HG02610 (cell line): ENCODE data around the gene OR51B4.
"Not testable (repeated sequence)": the region's sequence is repeated elsewhere in the genome, so short reads cannot be mapped to it uniquely, and the experiment has no call there.

Experiments used
- ATAC-seq: cut with Tn5 transposase; IDR thresholded peaks from one replicate; pipeline ENCODE4 v1.9.1; 2021; ENCODE audit warnings: mild to moderate bottlenecking, moderate library complexity; ENCODE audit not compliant: unreplicated experiment

The OR51B4 gene

GRCh38 chr11:5294342-5294995 lies 7.3 kb downstream of the OR51B4 start:
- ATAC-seq: not testable (repeated sequence)

GRCh38 chr11:5293028-5293427 lies 8.7 kb downstream of the OR51B4 start:
- ATAC-seq: no peak

- peak; percentile 81 for ATAC-seq
These were observed 10.4 kb downstream of the OR51B4 start for GRCh38 chr11:5291207-5291838.

- no peak for ATAC-seq
These were observed 11.6 kb downstream of the OR51B4 start for GRCh38 chr11:5290106-5290505.

DNA sequence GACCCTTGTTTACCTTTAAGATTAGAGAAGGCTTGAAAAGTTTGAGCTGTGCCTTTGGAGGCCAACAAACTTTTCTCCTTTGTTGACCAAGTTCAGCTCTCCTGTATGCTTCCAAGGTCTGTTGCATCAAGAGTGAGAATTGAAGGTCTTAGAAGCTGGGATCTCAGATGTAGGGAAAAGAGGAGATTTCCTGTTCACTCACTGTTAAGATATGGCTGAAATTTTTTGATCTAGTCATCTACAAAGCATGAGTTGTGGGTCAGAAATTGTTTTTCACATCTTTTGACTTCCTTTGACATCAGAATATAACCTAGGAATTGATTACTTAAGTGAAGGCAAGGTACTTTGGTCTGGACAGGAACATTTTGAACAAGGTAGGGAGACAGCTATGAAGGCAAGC lies 12.1 kb downstream of the OR51B4 start:
- no peak for ATAC-seq

- ATAC-seq: no peak
These were observed 12.7 kb downstream of the OR51B4 start for GRCh38 chr11:5288906-5289550.

GRCh38 chr11:5288108-5288905 lies 13.4 kb downstream of the OR51B4 start:
- no peak for ATAC-seq

- no peak for ATAC-seq
These were observed 14.8 kb downstream of the OR51B4 start for GRCh38 chr11:5286901-5287300.

DNA sequence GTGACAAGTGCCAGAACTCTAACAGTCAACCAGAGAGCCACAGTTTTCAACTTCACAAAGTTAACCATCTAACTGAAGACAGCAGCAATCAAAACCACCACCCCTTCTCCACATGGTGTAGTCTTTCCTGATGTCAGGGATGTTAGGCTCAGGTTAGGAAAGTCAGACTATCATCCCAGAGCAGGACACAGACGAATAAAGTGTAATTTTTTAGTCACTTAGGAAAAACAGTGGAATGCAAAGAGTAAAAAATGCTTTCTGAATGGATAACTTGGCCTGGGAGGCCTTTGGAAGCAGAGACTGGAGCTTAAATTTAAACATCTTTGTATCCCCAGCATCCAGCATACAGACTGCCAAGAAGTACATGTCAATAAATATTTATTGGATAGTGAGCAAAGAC lies 15.4 kb downstream of the OR51B4 start:
- ATAC-seq: no peak

GRCh38 chr11:5285703-5286340 lies 15.9 kb downstream of the OR51B4 start:
- ATAC-seq: no peak

DNA sequence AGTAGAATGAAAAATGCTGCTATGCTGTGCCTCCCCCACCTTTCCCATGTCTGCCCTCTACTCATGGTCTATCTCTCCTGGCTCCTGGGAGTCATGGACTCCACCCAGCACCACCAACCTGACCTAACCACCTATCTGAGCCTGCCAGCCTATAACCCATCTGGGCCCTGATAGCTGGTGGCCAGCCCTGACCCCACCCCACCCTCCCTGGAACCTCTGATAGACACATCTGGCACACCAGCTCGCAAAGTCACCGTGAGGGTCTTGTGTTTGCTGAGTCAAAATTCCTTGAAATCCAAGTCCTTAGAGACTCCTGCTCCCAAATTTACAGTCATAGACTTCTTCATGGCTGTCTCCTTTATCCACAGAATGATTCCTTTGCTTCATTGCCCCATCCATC lies 17.1 kb downstream of the OR51B4 start:
- no peak for ATAC-seq

- no peak for ATAC-seq
These were observed 17.9 kb downstream of the OR51B4 start for GRCh38 chr11:5283882-5284281.

- no peak for ATAC-seq
These were observed 18.7 kb downstream of the OR51B4 start for GRCh38 chr11:5283086-5283485.

DNA sequence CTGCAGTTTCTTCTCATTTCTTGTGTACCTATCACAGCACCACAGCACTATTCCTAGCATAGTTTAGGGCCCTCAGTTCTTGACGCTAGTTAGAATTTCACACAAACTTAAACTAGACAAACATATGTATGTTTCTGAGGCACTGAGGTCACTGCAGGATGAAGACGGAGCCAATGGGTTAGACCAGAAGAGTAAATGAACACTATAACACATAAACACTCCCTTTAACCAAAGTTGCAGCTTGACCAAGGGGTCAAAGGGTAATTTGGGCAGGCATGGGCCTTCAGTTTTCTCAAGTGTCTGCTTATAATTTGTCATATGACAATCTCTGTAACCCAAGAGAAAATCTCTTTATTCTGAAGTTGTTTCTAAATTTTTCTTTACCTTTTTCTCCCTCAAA lies 19.1 kb downstream of the OR51B4 start:
- ATAC-seq: no peak

GRCh38 chr11:5281596-5281995 lies 20.1 kb downstream of the OR51B4 start:
- ATAC-seq: no peak

GRCh38 chr11:5280582-5281102 lies 21.1 kb downstream of the OR51B4 start:
- peak; percentile 97 for ATAC-seq

- no peak for ATAC-seq
These were observed 22.2 kb downstream of the OR51B4 start for GRCh38 chr11:5279471-5280090.

GRCh38 chr11:5277807-5278382 lies 23.9 kb downstream of the OR51B4 start:
- peak; percentile 63 for ATAC-seq

DNA sequence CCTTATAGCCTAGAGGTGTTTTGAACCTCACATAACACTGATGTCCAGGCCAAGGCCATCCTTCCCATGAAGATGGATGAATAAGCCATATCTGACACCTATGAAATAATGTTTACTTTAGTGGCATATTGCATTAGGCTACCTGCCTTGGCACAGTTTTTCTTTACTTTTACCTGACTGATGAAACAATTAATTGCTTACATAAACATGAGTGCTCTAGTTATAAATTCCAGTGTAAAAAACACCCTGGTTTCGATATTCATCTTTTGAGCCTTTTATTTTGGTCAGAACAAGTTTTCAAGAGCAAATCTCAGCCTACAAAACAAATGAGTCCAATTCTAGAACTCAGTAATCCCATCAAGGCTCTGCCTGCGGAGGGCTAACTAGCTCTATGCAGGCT lies 25.0 kb downstream of the OR51B4 start:
- no peak for ATAC-seq
